HuH-7.5 (cell line): Measurements from ENCODE around the gene IL17RB.

Source experiments
- DNase-seq: peaks from one replicate; pipeline ENCODE4 v3.0.0; 2011; ENCODE audit warnings: low spot score

IL17RB gene

GRCh38 chr3:53829605-53830004 is 16.8 kb upstream of the IL17RB start:
- no peak for DNase-seq

- DNase-seq: no peak
These were observed 15.4 kb upstream of the IL17RB start for GRCh38 chr3:53830944-53831343.

GRCh38 chr3:53833053-53833645 is 13.2 kb upstream of the IL17RB start:
- DNase-seq: no peak

- DNase-seq: no peak
These were observed 12.7 kb upstream of the IL17RB start for GRCh38 chr3:53833700-53834099.

- no peak for DNase-seq
These were observed 11.8 kb upstream of the IL17RB start for GRCh38 chr3:53834429-53835095.

GRCh38 chr3:53835257-53835656 is 11.1 kb upstream of the IL17RB start:
- no peak for DNase-seq

- no peak for DNase-seq
These were observed 10.1 kb upstream of the IL17RB start for GRCh38 chr3:53836084-53836872.

GRCh38 chr3:53837331-53837730 is 9.0 kb upstream of the IL17RB start:
- no peak for DNase-seq

- no peak for DNase-seq
These were observed 5.1 kb upstream of the IL17RB start for GRCh38 chr3:53841296-53841695.

- peak; percentile 59 for DNase-seq
These were observed 3.8 kb upstream of the IL17RB start for GRCh38 chr3:53842436-53843194.

- DNase-seq: no peak
These were observed 2.9 kb upstream of the IL17RB start for GRCh38 chr3:53843195-53844177.

- DNase-seq: no peak
These were observed 1.9 kb upstream of the IL17RB start for GRCh38 chr3:53844262-53845102.

- DNase-seq: peak; percentile 30
These were observed 1.1 kb upstream of the IL17RB start for GRCh38 chr3:53845103-53845880.

- no peak for DNase-seq
These were observed 561 bp upstream of the IL17RB start for GRCh38 chr3:53845881-53846133.

GRCh38 chr3:53846851-53847155 is 435 bp downstream of the IL17RB start:
- no peak for DNase-seq

- no peak for DNase-seq
These were observed 3.5 kb downstream of the IL17RB start for GRCh38 chr3:53849916-53850315.

- no peak for DNase-seq
These were observed 4.5 kb downstream of the IL17RB start for GRCh38 chr3:53850895-53851294.

- no peak for DNase-seq
These were observed 10.6 kb downstream of the IL17RB start for GRCh38 chr3:53856964-53857363.

- no peak for DNase-seq
These were observed 11.9 kb downstream of the IL17RB start for GRCh38 chr3:53858096-53858741.

GRCh38 chr3:53859178-53859577 is 12.8 kb downstream of the IL17RB start:
- no peak for DNase-seq
